ENCODE results near the gene AIF1.
A peak's percentile ranks its signal among the peaks of the same experiment; 100 is the strongest.

The AIF1 gene

GRCh38 chr6:31642798-31643570 is 27.9 kb downstream of the AIF1 start:
- DNase-seq (no peak), ATAC-seq (no peak)

- DNase-seq (no peak), ATAC-seq (no peak)
Observed at GRCh38 chr6:31643818-31644454, 28.9 kb downstream of the AIF1 start.

GRCh38 chr6:31645325-31645724 is 30.3 kb downstream of the AIF1 start:
- no peak for DNase-seq

GRCh38 chr6:31651602-31652191 is 36.7 kb downstream of the AIF1 start:
- ATAC-seq (peak; percentile 50), DNase-seq (no peak)

More at GRCh38 chr6:31645325-31645724, 30.3 kb downstream of the AIF1 start:
- ATAC-seq = no peak

GRCh38 chr6:31652925-31653724 is 38.1 kb downstream of the AIF1 start:
- peak; percentile 86 for DNase-seq

GRCh38 chr6:31654574-31655348 is 39.7 kb downstream of the AIF1 start:
- DNase-seq = no peak
- ATAC-seq = no peak

More at GRCh38 chr6:31652925-31653724, 38.1 kb downstream of the AIF1 start:
- ATAC-seq = peak; percentile 66

- DNase-seq (no peak), ATAC-seq (no peak)
Observed at GRCh38 chr6:31655349-31656237, 40.6 kb downstream of the AIF1 start, which contains the start of gene APOM. Gene APOM (plus strand): TSS chr6:31655894. CDS start chr6:31655967, 73 bp downstream.

- no peak for ATAC-seq
- peak; percentile 37 for DNase-seq
Observed at GRCh38 chr6:31657406-31658157, 42.5 kb downstream of the AIF1 start.

GRCh38 chr6:31658158-31658688 is 43.2 kb downstream of the AIF1 start:
- DNase-seq (no peak), ATAC-seq (no peak)

GRCh38 chr6:31658983-31659648 is 44.1 kb downstream of the AIF1 start:
- DNase-seq (no peak), ATAC-seq (no peak)

GRCh38 chr6:31659649-31660380 is 44.8 kb downstream of the AIF1 start:
- ATAC-seq (peak; percentile 25), DNase-seq (peak; percentile 54)

GRCh38 chr6:31660381-31661261 is 45.6 kb downstream of the AIF1 start, which contains the start of gene C6orf47:
Gene C6orf47 (minus strand): TSS chr6:31660778. CDS start chr6:31659947, 831 bp downstream.
- DNase-seq (peak; percentile 87), ATAC-seq (peak; percentile 75)

- ATAC-seq = no peak
Observed at GRCh38 chr6:31661262-31662123, 46.5 kb downstream of the AIF1 start.

GRCh38 chr6:31662124-31662723 is 47.2 kb downstream of the AIF1 start:
- DNase-seq (no peak), ATAC-seq (no peak)

More at GRCh38 chr6:31661262-31662123, 46.5 kb downstream of the AIF1 start:
- no peak for DNase-seq

All from stimulated activated naive CD8-positive, alpha-beta T cell treated with anti-CD3 and anti-CD28 coated beads, Interleukin-15, Interleukin-2, amounts not matched to agents 100 U/mL and 50 U/mL, for 24 hours (primary cell).